Uterus (tissue), 4 donors: ENCODE measurements around the gene GPR156. TPM values are rescaled to one million over a fixed set of nuclear protein-coding genes. Genes with fewer than 3 reads are reported as not detected.

Experiments used
- DNase-seq, 2 donors: peaks; one replicate each; pipeline ENCODE4 v3.0.0-alpha.2; 2019 to 2020
- H3K27ac ChIP-seq, 2 donors: fragments of 200-600 bp; sonication (generic); 1 replicate in 1 of 2; 2 replicates in 1 of 2; pipeline ENCODE4 v1.5.1; 2016 to 2018
- H3K27me3 ChIP-seq, 2 donors: fragments of 200-600 bp; sonication (generic); one replicate each; pipeline ENCODE4 v1.5.1; 2018 to 2019; ENCODE audit warnings: control low read depth in 1 of 2
- H3K36me3 ChIP-seq, 2 donors: fragments of 200-600 bp; sonication (generic); one replicate each; pipeline ENCODE4 v1.5.1; 2019; ENCODE audit warnings: control low read depth in 1 of 2
- H3K4me1 ChIP-seq, 2 donors: fragments of 200-600 bp; sonication (generic); one replicate each; pipeline ENCODE4 v1.5.1; 2018 to 2019; ENCODE audit warnings: control low read depth in 1 of 2
- H3K4me3 ChIP-seq, 2 donors: fragments of 200-600 bp; sonication (generic); 1 replicate in 1 of 2; 2 replicates in 1 of 2; pipeline ENCODE4 v1.5.1; 2018 to 2019; ENCODE audit warnings: mild to moderate bottlenecking in 1 of 2
- H3K9me3 ChIP-seq, 2 donors: fragments of 200-600 bp; sonication (generic); one replicate each; pipeline ENCODE4 v1.5.1; 2019; ENCODE audit warnings: control low read depth in 1 of 2
- POLR2A ChIP-seq, 2 donors: fragments of 450-650 bp; IDR thresholded peaks; one replicate each; pipeline ENCODE4 v1.6.1; 2016; ENCODE audit warnings: antibody characterized with exemption in 2 of 2, mild to moderate bottlenecking in 1 of 2, moderate library complexity in 1 of 2
- intact Hi-C: fragments of 100-400 bp; cut with DNase I; formaldehyde crosslinking; loops from one replicate; pipeline ENCODE4 v1.15.1; 2023; ENCODE audit warnings: low total_unique reads
- total RNA-seq, 4 donors: library from RNA; depleted of rRNA in 3 of 4; stranded (reverse); fragments of >200 nt in 3 of 4; gene quantifications; one replicate each; pipeline versions ENCODE4 v1.1.0 to v1.2.4, GENCODE V29; 2014 to 2023
- TF ChIP-seq, protein P1 (sequence below), 4 experiments: fragments of 200-600 bp in 2 of 4; fragments of 450-650 bp in 2 of 4; sonication (generic) in 2 of 4; IDR thresholded peaks; one replicate each; pipeline ENCODE4 v1.5.1; 2016 to 2019; ENCODE audit warnings: antibody characterized with exemption in 4 of 4, mild to moderate bottlenecking in 2 of 4, moderate library complexity in 1 of 4
- donor health status: DM: yes; HTN: yes; CAD: no.

Gene GPR156
- total RNA-seq, 4 donors from 2014 or later: 0.59 to 5.3 (median 1.9) TPM; not detected in 1

DNA sequence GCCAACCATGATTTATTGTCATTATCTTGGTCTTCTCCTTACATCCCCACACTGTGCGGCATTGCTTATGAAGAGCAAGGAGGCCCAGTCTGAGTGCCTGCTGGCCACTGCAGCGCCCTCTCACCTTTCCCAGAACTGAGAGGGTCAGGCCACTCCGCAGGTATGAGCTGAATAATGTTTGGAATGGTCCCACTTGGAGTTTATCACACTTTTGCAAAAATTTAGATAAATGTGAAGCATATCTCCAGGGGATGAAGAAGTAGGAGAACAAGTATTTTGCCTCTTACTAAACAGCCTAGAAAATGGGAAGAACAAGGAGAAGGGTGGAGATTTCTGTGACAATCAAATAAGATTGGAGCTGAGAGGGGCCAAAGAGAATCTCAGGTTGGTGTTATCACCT lies 116.4 kb downstream of the GPR156 start:
- TF ChIP-seq, protein P1, sequence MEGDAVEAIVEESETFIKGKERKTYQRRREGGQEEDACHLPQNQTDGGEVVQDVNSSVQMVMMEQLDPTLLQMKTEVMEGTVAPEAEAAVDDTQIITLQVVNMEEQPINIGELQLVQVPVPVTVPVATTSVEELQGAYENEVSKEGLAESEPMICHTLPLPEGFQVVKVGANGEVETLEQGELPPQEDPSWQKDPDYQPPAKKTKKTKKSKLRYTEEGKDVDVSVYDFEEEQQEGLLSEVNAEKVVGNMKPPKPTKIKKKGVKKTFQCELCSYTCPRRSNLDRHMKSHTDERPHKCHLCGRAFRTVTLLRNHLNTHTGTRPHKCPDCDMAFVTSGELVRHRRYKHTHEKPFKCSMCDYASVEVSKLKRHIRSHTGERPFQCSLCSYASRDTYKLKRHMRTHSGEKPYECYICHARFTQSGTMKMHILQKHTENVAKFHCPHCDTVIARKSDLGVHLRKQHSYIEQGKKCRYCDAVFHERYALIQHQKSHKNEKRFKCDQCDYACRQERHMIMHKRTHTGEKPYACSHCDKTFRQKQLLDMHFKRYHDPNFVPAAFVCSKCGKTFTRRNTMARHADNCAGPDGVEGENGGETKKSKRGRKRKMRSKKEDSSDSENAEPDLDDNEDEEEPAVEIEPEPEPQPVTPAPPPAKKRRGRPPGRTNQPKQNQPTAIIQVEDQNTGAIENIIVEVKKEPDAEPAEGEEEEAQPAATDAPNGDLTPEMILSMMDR (IDR thresholded peaks at IDR 0.05): no peak
- no peak for TF ChIP-seq POLR2A (IDR thresholded peaks at IDR 0.05)
- intact Hi-C loops: no loop called here
- H3K36me3 ChIP-seq: no peaks in the 10 kb centered on the region
- no peak overlapping the region for H3K4me3 ChIP-seq
- H3K27me3 ChIP-seq: no peaks in the 10 kb centered on the region
- H3K9me3 ChIP-seq: no peaks in the 10 kb centered on the region
- no peaks in the 10 kb centered on the region for H3K4me1 ChIP-seq
- no peak overlapping the region for H3K27ac ChIP-seq
- no peak for DNase-seq

DNA sequence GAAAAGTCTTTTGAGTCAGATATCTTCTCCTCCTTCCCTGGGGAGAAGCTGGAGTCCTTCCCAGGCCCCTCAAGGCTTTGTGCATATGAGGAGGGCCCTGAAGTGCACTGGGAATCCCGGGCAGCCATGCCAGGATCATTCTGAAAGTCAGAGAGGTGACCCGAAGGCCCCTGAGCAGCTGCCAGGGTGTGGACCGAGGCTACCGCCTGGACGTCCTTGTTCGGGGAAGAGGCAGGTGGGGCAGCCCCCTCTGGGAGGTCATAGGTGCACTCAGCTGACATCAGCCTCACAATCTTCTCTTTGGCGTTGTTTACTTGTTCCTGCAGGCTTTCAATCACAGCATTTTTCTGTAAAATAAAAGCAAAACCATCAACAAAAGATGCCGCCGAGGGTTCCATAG lies 117.0 kb downstream of the GPR156 start:
- intact Hi-C loops: no loop called here
- no peak for DNase-seq
- no peaks in the 10 kb centered on the region for H3K36me3 ChIP-seq
- TF ChIP-seq, protein P1 (IDR thresholded peaks at IDR 0.05): no peak
- no peak for TF ChIP-seq POLR2A (IDR thresholded peaks at IDR 0.05)
- H3K9me3 ChIP-seq: no peaks in the 10 kb centered on the region
- H3K27me3 ChIP-seq: no peaks in the 10 kb centered on the region
- no peak overlapping the region for H3K27ac ChIP-seq
- no peak overlapping the region for H3K4me3 ChIP-seq
- H3K4me1 ChIP-seq: no peaks in the 10 kb centered on the region

DNA sequence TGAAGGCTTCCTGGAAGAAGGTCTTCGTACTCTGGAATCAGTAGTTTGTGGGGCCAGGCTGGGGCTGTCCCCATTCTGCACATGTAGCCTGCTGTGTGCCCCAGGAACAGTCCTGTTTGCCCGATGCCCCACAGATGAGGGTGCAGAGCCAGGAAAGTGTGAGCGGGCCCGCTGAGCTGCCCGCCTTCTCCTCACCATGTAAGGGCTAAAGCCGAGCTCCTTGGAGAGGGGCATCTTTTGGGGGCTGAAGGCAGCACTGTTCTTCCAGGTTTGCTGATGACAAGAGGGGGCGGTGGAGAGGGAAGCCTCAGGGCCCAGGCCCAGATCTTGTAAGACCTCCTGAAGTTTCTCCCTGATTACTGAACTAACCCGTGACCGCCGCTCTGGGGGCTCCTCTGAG lies 117.5 kb downstream of the GPR156 start:
- intact Hi-C loops: no loop called here
- Histone ChIP-seq H3K27ac (no peak overlapping the region), H3K9me3 (no peaks in the 10 kb centered on the region), H3K36me3 (no peaks in the 10 kb centered on the region), H3K4me3 (no peak overlapping the region), H3K4me1 (no peaks in the 10 kb centered on the region), H3K27me3 (no peaks in the 10 kb centered on the region)
- no peak for DNase-seq
- no peak for TF ChIP-seq POLR2A (IDR thresholded peaks at IDR 0.05)
- TF ChIP-seq, protein P1 (IDR thresholded peaks at IDR 0.05): no peak

DNA sequence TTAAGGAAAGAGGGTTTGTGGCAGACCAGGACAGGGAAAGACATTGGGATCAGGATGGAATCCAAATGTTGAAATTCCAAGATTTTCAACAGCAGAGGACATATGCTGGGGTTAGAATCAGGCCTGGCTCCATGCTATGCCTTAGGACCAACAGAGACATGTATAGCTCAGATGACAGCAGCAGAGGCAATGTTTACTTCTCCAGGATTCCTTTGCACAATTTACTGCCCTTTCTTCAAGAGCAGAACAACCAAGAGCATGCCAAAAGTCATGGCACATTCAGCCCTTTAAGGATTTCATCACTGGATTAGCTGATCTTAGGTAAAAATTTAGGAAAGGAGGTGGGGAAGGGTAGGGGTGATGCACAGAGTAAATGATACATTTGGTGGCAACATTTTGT lies 121.2 kb downstream of the GPR156 start:
- H3K9me3 ChIP-seq: no peaks in the 10 kb centered on the region
- H3K27me3 ChIP-seq: no peaks in the 10 kb centered on the region
- DNase-seq: no peak
- H3K4me1 ChIP-seq: no peaks in the 10 kb centered on the region
- TF ChIP-seq, protein P1 (IDR thresholded peaks at IDR 0.05): no peak
- no peak for TF ChIP-seq POLR2A (IDR thresholded peaks at IDR 0.05)
- H3K4me3 ChIP-seq: no peak overlapping the region
- no peaks in the 10 kb centered on the region for H3K36me3 ChIP-seq
- H3K27ac ChIP-seq: no peak overlapping the region
- intact Hi-C loops: no loop called here

DNA sequence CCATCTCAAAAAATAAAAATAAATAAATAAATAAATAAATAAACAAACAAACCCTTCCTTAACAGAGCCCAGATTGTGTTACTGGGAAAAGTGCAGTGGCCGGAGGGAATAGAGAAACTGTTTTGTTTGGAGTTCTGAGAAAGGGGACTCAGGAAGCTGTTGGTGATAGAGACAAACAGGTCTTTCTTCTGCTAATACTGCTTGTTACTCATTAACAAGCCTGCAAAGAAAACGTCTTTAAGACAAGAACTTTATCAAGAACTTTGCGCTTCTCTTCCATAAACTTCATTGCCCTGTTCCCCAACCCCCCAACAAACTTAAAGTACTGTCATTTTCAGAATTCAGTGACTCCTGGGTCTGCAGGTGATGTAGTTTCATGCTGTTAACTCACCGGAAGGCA lies 122.0 kb downstream of the GPR156 start:
- DNase-seq: no peak
- Histone ChIP-seq H3K9me3 (no peaks in the 10 kb centered on the region), H3K4me1 (no peaks in the 10 kb centered on the region), H3K27ac (no peak overlapping the region), H3K27me3 (no peaks in the 10 kb centered on the region), H3K4me3 (no peak overlapping the region), H3K36me3 (no peaks in the 10 kb centered on the region)
- TF ChIP-seq, protein P1 (IDR thresholded peaks at IDR 0.05): no peak
- no peak for TF ChIP-seq POLR2A (IDR thresholded peaks at IDR 0.05)
- intact Hi-C loops: no loop called here
